ENCODE data around the gene KLHL29.

Gene KLHL29

DNA sequence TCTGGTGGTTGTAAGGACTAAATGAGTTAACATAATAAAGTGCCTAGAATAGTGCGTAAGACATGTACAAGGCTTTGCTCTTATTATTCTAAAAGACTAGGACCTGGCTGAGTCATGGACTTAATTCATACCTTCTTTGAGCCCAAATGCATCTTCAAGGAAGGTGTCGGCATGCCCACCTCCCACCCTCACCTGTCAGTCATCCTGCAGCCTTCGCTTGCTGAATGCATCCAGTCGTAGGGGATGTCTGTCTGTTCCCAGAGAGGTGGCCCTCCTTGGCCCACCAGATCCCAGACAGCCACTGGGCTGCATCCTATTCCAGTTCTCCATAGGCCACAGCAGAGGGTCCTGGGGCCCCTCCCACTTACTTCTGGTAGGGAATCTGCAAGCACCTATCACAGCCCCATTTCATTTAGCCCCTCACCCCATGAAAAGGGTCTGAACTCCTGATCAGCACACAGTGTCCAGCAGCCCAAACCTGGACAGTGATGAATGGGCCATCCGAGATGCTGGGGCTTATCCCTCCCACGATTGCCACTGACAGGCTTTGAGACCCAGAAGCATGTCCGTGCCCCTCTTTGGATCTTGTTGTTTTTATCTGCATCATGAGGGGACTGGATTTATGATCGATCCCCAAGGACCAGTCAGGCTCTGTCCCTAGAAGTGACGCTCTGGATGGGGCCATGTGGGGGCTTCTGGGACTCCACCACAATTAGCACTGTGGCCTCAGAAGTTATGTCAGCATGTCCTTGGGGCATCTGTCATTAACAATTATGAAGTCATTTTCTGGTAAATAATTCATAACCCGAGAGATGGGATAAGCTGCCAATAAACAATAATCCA lies 101.1 kb downstream of the KLHL29 start:
- no peak overlapping the region for H3K4me3 ChIP-seq (replicated peaks; ENCODE audit: insufficient read depth, low read length)
- no peak overlapping the region for H3K27ac ChIP-seq (replicated peaks)
- no peak for DNase-seq (ENCODE audit: low read depth in 1 of 2, low spot score in 1 of 2)
- peaks cover 10% of the 10 kb centered on the region for H3K27me3 ChIP-seq (ENCODE audit: insufficient read depth, poor library complexity, severe bottlenecking)
- TF ChIP-seq, protein P1, sequence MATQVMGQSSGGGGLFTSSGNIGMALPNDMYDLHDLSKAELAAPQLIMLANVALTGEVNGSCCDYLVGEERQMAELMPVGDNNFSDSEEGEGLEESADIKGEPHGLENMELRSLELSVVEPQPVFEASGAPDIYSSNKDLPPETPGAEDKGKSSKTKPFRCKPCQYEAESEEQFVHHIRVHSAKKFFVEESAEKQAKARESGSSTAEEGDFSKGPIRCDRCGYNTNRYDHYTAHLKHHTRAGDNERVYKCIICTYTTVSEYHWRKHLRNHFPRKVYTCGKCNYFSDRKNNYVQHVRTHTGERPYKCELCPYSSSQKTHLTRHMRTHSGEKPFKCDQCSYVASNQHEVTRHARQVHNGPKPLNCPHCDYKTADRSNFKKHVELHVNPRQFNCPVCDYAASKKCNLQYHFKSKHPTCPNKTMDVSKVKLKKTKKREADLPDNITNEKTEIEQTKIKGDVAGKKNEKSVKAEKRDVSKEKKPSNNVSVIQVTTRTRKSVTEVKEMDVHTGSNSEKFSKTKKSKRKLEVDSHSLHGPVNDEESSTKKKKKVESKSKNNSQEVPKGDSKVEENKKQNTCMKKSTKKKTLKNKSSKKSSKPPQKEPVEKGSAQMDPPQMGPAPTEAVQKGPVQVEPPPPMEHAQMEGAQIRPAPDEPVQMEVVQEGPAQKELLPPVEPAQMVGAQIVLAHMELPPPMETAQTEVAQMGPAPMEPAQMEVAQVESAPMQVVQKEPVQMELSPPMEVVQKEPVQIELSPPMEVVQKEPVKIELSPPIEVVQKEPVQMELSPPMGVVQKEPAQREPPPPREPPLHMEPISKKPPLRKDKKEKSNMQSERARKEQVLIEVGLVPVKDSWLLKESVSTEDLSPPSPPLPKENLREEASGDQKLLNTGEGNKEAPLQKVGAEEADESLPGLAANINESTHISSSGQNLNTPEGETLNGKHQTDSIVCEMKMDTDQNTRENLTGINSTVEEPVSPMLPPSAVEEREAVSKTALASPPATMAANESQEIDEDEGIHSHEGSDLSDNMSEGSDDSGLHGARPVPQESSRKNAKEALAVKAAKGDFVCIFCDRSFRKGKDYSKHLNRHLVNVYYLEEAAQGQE (IDR thresholded peaks at IDR 0.05; ENCODE audit: insufficient replicate concordance, low read depth), result no peak
- TF ChIP-seq GABPA (IDR thresholded peaks at IDR 0.05; ENCODE audit: low read depth), result no peak
- TF ChIP-seq, protein P2, sequence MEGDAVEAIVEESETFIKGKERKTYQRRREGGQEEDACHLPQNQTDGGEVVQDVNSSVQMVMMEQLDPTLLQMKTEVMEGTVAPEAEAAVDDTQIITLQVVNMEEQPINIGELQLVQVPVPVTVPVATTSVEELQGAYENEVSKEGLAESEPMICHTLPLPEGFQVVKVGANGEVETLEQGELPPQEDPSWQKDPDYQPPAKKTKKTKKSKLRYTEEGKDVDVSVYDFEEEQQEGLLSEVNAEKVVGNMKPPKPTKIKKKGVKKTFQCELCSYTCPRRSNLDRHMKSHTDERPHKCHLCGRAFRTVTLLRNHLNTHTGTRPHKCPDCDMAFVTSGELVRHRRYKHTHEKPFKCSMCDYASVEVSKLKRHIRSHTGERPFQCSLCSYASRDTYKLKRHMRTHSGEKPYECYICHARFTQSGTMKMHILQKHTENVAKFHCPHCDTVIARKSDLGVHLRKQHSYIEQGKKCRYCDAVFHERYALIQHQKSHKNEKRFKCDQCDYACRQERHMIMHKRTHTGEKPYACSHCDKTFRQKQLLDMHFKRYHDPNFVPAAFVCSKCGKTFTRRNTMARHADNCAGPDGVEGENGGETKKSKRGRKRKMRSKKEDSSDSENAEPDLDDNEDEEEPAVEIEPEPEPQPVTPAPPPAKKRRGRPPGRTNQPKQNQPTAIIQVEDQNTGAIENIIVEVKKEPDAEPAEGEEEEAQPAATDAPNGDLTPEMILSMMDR (IDR thresholded peaks at IDR 0.05; ENCODE audit: insufficient read depth, low read length), result no peak

DNA sequence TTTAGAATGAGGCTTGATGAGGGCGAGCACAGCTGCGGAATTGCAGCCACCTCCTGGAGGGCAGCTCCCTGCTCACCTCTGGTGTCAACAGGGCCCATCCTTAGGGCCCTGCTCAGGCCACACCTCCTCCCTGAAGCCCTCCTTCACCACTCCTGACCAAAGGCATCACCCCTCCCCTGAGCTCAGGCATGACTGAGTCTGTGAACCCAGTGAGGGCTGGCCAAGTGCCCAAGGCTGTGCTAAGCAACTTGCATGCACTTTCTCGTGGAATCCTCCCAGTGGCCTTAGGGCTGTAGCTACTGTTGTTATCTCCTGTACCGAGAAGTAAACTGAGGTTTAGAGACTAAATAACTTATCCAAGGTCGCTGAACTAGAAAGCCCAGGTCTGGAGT lies 101.7 kb downstream of the KLHL29 start:
- DNase-seq (ENCODE audit: low read depth in 1 of 2, low spot score in 1 of 2), result no peak
- Histone ChIP-seq H3K27ac (replicated peaks) (no peak overlapping the region), H3K4me3 (replicated peaks; ENCODE audit: insufficient read depth, low read length) (no peak overlapping the region), H3K27me3 (ENCODE audit: insufficient read depth, poor library complexity, severe bottlenecking) (peaks cover 10% of the 10 kb centered on the region)
- TF ChIP-seq, protein P2 (IDR thresholded peaks at IDR 0.05; ENCODE audit: insufficient read depth, low read length), result no peak
- no peak for TF ChIP-seq GABPA (IDR thresholded peaks at IDR 0.05; ENCODE audit: low read depth)
- no peak for TF ChIP-seq POLR2AphosphoS5 (IDR thresholded peaks at IDR 0.05; ENCODE audit: low read depth)
- TF ChIP-seq, protein P1 (IDR thresholded peaks at IDR 0.05; ENCODE audit: insufficient replicate concordance, low read depth), result no peak
- no peak for TF ChIP-seq SPI1 (IDR thresholded peaks at IDR 0.05; ENCODE audit: borderline replicate concordance, low read depth)

DNA sequence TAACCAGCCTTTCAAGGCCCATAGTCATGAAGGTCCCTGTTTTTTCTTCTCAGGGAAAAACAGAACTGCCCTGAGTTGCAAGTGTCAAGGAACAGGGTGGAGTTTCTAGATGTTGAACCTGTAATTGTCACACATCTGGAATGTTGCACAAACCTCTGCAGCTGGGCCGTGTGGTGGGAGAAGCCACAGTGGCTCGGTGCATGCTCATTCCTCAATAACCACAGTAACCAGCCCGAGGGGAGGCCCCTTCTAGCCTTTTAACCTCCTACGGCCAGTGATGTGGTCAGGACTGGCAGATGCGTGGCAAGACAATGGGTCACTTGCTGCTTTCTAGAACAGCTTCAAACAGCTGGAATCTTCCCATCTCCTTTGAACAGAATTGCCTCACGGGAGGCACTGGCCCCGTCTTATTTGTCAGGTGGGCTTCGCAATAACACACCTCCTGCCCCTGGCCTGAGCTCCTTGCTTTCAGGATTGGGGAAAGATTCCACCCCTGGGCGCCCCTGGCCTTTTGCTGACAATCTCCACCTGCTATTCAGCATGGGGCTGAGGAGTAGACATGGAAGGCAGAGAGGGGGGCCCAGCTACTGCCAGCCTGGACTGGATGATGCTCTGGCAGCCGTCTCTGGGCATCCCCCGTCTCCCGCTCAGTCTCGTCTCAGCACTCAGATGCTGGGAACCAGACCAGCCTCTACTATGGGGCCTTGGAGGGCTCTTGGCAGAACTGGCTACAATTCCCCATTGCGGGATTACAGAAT lies 102.9 kb downstream of the KLHL29 start:
- Histone ChIP-seq H3K27ac (replicated peaks) (no peak overlapping the region), H3K4me3 (replicated peaks; ENCODE audit: insufficient read depth, low read length) (no peak overlapping the region), H3K27me3 (ENCODE audit: insufficient read depth, poor library complexity, severe bottlenecking) (peaks cover 10% of the 10 kb centered on the region)
- DNase-seq (ENCODE audit: low read depth in 1 of 2, low spot score in 1 of 2), result peak in 1 of 2 experiments; percentile 69
- TF ChIP-seq POLR2AphosphoS5 (IDR thresholded peaks at IDR 0.05; ENCODE audit: low read depth) (peak; percentile 80), GABPA (IDR thresholded peaks at IDR 0.05; ENCODE audit: low read depth) (no peak)

DNA sequence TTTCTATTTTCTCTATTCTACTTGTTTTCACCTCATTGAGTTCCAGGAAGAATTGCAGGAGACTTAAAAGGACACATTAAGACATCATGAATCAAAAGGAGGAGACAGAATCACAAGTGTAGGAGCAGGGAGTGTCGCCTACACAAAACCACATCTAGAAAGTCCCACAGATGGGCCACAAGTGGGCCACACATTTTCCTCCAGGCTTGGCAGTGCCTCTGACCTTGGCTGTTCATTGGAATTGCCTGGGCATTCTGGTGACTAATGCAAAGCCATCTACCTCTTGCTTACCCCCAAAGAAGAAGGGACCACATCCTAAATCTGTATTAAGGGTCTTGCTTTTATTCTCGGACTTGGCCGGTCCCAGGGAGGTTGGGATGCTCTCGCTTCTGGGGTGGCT lies 103.6 kb downstream of the KLHL29 start:
- Histone ChIP-seq H3K27me3 (ENCODE audit: insufficient read depth, poor library complexity, severe bottlenecking) (peaks cover 10% of the 10 kb centered on the region), H3K4me3 (replicated peaks; ENCODE audit: insufficient read depth, low read length) (no peak overlapping the region), H3K27ac (replicated peaks) (no peak overlapping the region)
- DNase-seq (ENCODE audit: low read depth in 1 of 2, low spot score in 1 of 2), result no peak
- TF ChIP-seq GABPA (IDR thresholded peaks at IDR 0.05; ENCODE audit: low read depth), result no peak
- TF ChIP-seq, protein P1 (IDR thresholded peaks at IDR 0.05; ENCODE audit: insufficient replicate concordance, low read depth), result no peak
- TF ChIP-seq, protein P2 (IDR thresholded peaks at IDR 0.05; ENCODE audit: insufficient read depth, low read length), result no peak
- no peak for TF ChIP-seq SPI1 (IDR thresholded peaks at IDR 0.05; ENCODE audit: borderline replicate concordance, low read depth)
- TF ChIP-seq POLR2AphosphoS5 (IDR thresholded peaks at IDR 0.05; ENCODE audit: low read depth), result no peak

Data from HL-60 (cell line).